ENCODE results near the gene UFD1. TPM values are rescaled to one million over a fixed set of nuclear protein-coding genes. Genes with fewer than 3 reads are reported as not detected.

UFD1 gene
- total and polyA plus RNA-seq, 9 of the 15 experiments (the other 6 are each of a cell fraction or from before 2014, with no cell fraction given): 238 to 645 (median 363) TPM

DNA sequence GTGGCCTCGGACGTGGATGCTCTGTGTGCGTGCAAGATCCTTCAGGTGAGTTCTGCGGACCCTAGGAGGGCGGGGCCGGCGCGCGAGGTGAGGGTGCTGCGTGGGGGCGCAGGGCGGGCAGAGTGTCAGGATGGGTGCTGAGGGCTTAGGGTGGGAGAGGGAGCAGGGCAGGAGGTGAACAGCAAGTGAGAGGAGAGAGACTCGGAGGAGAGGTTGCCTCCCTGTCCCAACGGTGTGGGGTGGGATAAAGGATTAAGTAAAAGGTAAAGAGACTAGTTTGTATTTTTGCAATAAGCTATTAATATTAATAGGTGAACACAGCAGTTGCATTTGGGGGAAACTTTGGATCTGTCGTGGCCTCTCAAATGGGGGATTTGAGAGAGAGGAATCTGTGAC lies 1.2 kb upstream of the UFD1 start:
- H3K4me2 ChIP-seq (ENCODE audit: insufficient read depth, low read length): peak overlapping the region; percentile 97
- intact Hi-C loops (cut with micrococcal nuclease) (no loop called here), in situ Hi-C loops (cut with MboI) (no loop called here)
- H3K9ac ChIP-seq (ENCODE audit: insufficient read depth in 1 of 2, low read depth in 2 of 2, low read length in 2 of 2): peak overlapping the region; percentile 96 to 97
- peaks cover 65% of the 10 kb centered on the region for H3K36me3 ChIP-seq (ENCODE audit: control insufficient read depth, insufficient read depth, low read length)
- DNase-seq (ENCODE audit: extremely low read depth in 1 of 4, low spot score in 3 of 4) (peak in 2 of 4 experiments; percentile 64 to 69), ATAC-seq (peak; percentile 41), FAIRE-seq (no peak)
- peaks cover 7 to 16% of the 10 kb centered on the region in 2 experiments for H3K4me1 ChIP-seq (replicated peaks in 1 of 2; ENCODE audit: control insufficient read depth in 2 of 2, insufficient read depth in 2 of 2, low read length in 2 of 2)
- H3K9me3 ChIP-seq (replicated peaks; ENCODE audit: control insufficient read depth, insufficient read depth, low read depth, low read length): no peaks in the 10 kb centered on the region
- H3K4me3 ChIP-seq: peak overlapping the region; percentile 70
- peak overlapping the region; percentile 99 for H2AFZ ChIP-seq (ENCODE audit: low read depth, low read length)
- peaks cover 24% of the 10 kb centered on the region for H4K20me1 ChIP-seq (replicated peaks; ENCODE audit: control insufficient read depth, insufficient read depth, low read length)
- BruUV-seq (replicated peaks): no TSS peak
- POLR2A ChIA-PET: interaction anchor here (0.6 to 5.4 kb wide), 49 partner anchors 9 to 444 kb away, joined by 3 to 148 read pairs (median 4); partner anchors contain the start of genes C22orf39, DGCR2, ESS2 and HIRA
- H3K79me2 ChIP-seq (ENCODE audit: control insufficient read depth, insufficient read depth, low read length): peaks cover 76% of the 10 kb centered on the region
- no peaks in the 10 kb centered on the region for H3K27me3 ChIP-seq (ENCODE audit: control insufficient read depth in 2 of 2, insufficient read depth in 2 of 2, low read length in 2 of 2)
- CTCF ChIA-PET (ENCODE audit: low intra/inter-chr PET ratio): no interaction called here
- under 1% methylated on average over 15 of the region's 15 CpGs for whole genome bisulfite sequencing (ENCODE audit: insufficient coverage, low coverage, missing lambda C conversion rate)
- H3K27ac ChIP-seq (ENCODE audit: extremely low read depth, low read depth, low read length): peak overlapping the region; percentile 97
- no peaks in the 10 kb centered on the region for H3K9me1 ChIP-seq (ENCODE audit: control insufficient read depth, insufficient read depth, low read length)
- TF ChIP-seq MECOM (CRISPR knock-in tag; IDR thresholded peaks at IDR 0.05) (no peak), ERF (CRISPR knock-in tag; IDR thresholded peaks at IDR 0.05) (0 out of 2 replicates have a peak, but pooled peaks have one; percentile 84), ETS2 (tag; IDR thresholded peaks at IDR 0.05; ENCODE audit: borderline replicate concordance, poor library complexity, severe bottlenecking) (no peak), XRCC3 (IDR thresholded peaks at IDR 0.05) (no peak), SRF (CRISPR knock-in tag; IDR thresholded peaks at IDR 0.05) (0 out of 4 replicates have a peak, but pooled peaks of 1 of the 2 experiments have one; percentile 70), SMARCB1 (IDR thresholded peaks at IDR 0.05; ENCODE audit: insufficient read length, low read depth) (no peak)
- TF ChIP-seq, protein P1, sequence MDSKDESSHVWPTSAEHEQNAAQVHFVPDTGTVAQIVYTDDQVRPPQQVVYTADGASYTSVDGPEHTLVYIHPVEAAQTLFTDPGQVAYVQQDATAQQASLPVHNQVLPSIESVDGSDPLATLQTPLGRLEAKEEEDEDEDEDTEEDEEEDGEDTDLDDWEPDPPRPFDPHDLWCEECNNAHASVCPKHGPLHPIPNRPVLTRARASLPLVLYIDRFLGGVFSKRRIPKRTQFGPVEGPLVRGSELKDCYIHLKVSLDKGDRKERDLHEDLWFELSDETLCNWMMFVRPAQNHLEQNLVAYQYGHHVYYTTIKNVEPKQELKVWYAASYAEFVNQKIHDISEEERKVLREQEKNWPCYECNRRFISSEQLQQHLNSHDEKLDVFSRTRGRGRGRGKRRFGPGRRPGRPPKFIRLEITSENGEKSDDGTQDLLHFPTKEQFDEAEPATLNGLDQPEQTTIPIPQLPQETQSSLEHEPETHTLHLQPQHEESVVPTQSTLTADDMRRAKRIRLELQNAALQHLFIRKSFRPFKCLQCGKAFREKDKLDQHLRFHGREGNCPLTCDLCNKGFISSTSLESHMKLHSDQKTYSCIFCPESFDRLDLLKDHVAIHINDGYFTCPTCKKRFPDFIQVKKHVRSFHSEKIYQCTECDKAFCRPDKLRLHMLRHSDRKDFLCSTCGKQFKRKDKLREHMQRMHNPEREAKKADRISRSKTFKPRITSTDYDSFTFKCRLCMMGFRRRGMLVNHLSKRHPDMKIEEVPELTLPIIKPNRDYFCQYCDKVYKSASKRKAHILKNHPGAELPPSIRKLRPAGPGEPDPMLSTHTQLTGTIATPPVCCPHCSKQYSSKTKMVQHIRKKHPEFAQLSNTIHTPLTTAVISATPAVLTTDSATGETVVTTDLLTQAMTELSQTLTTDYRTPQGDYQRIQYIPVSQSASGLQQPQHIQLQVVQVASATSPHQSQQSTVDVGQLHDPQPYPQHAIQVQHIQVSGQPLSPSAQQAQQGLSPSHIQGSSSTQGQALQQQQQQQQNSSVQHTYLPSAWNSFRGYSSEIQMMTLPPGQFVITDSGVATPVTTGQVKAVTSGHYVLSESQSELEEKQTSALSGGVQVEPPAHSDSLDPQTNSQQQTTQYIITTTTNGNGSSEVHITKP (IDR thresholded peaks at IDR 0.05; ENCODE audit: partially characterized antibody): no peak
- TF ChIP-seq, protein P2, sequence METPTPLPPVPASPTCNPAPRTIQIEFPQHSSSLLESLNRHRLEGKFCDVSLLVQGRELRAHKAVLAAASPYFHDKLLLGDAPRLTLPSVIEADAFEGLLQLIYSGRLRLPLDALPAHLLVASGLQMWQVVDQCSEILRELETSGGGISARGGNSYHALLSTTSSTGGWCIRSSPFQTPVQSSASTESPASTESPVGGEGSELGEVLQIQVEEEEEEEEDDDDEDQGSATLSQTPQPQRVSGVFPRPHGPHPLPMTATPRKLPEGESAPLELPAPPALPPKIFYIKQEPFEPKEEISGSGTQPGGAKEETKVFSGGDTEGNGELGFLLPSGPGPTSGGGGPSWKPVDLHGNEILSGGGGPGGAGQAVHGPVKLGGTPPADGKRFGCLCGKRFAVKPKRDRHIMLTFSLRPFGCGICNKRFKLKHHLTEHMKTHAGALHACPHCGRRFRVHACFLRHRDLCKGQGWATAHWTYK (CRISPR knock-in tag; IDR thresholded peaks at IDR 0.05): peak; percentile 93
- TF ChIP-seq, protein P3, sequence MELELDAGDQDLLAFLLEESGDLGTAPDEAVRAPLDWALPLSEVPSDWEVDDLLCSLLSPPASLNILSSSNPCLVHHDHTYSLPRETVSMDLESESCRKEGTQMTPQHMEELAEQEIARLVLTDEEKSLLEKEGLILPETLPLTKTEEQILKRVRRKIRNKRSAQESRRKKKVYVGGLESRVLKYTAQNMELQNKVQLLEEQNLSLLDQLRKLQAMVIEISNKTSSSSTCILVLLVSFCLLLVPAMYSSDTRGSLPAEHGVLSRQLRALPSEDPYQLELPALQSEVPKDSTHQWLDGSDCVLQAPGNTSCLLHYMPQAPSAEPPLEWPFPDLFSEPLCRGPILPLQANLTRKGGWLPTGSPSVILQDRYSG (tag; conservative IDR thresholded peaks at IDR 0.05; ENCODE audit: low read depth): no peak
- TF ChIP-seq, protein P4, sequence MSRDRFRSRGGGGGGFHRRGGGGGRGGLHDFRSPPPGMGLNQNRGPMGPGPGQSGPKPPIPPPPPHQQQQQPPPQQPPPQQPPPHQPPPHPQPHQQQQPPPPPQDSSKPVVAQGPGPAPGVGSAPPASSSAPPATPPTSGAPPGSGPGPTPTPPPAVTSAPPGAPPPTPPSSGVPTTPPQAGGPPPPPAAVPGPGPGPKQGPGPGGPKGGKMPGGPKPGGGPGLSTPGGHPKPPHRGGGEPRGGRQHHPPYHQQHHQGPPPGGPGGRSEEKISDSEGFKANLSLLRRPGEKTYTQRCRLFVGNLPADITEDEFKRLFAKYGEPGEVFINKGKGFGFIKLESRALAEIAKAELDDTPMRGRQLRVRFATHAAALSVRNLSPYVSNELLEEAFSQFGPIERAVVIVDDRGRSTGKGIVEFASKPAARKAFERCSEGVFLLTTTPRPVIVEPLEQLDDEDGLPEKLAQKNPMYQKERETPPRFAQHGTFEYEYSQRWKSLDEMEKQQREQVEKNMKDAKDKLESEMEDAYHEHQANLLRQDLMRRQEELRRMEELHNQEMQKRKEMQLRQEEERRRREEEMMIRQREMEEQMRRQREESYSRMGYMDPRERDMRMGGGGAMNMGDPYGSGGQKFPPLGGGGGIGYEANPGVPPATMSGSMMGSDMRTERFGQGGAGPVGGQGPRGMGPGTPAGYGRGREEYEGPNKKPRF (IDR thresholded peaks at IDR 0.05; ENCODE audit: low read depth, low read length): no peak
- TF ChIP-seq, protein P5, sequence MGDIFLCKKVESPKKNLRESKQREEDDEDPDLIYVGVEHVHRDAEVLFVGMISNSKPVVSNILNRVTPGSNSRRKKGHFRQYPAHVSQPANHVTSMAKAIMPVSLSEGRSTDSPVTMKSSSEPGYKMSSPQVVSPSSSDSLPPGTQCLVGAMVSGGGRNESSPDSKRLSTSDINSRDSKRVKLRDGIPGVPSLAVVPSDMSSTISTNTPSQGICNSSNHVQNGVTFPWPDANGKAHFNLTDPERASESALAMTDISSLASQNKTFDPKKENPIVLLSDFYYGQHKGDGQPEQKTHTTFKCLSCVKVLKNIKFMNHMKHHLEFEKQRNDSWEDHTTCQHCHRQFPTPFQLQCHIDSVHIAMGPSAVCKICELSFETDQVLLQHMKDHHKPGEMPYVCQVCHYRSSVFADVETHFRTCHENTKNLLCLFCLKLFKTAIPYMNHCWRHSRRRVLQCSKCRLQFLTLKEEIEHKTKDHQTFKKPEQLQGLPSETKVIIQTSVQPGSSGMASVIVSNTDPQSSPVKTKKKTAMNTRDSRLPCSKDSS (IDR thresholded peaks at IDR 0.05; ENCODE audit: low read depth, partially characterized antibody): no peak
